Measurements from ENCODE around the gene EHD4.

EHD4 gene

DNA sequence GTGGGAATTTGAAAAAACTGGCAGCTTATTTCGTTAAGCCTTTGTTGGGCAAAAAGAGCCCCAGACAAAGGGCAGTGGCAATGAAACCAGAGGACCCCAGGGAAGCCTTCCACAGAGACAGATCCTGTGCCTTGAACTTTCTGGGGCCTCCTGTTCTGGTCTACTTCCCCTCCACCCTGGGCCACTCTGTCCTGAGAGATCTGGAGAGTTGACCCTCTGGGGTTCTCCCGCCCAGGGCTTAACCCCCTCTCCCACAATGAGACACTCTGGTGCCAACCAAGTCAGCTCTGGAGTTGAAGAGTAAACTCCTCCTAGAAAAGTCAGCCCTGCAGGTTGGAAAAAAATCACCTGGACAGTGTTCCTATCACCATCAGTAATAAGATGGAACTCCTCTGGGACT, 20.8 kb downstream of the EHD4 start:
- H3K9ac ChIP-seq (ENCODE audit: low read depth, low read length, poor library complexity, severe bottlenecking), result no peak overlapping the region
- no peaks in the 10 kb centered on the region for H3K27me3 ChIP-seq (ENCODE audit: insufficient read depth, low read length, poor library complexity, severe bottlenecking)
- no peaks in the 10 kb centered on the region for H3K79me2 ChIP-seq (ENCODE audit: insufficient read depth, low read length)
- H2AFZ ChIP-seq (ENCODE audit: low read length), result no peak overlapping the region
- H3K4me3 ChIP-seq (ENCODE audit: low read length, poor library complexity, severe bottlenecking), result no peak overlapping the region
- H3F3A ChIP-seq (ENCODE audit: low read depth), result no peaks in the 10 kb centered on the region
- no peaks in the 10 kb centered on the region for H4K20me1 ChIP-seq (ENCODE audit: insufficient read depth, low read length, poor library complexity, severe bottlenecking)
- H3K36me3 ChIP-seq (ENCODE audit: insufficient read depth, low read length), result peaks cover 3% of the 10 kb centered on the region; the same call in 1 of the 2 replicates
- no peaks in the 10 kb centered on the region for H3K9me2 ChIP-seq (replicated peaks; ENCODE audit: low read depth, low read length)
- no peaks in the 10 kb centered on the region for H3K9me3 ChIP-seq (ENCODE audit: insufficient read depth, low read depth, low read length)
- no peaks in the 10 kb centered on the region for H3K4me1 ChIP-seq (ENCODE audit: insufficient read depth, low read length, poor library complexity, severe bottlenecking)
- TF ChIP-seq, protein P1, sequence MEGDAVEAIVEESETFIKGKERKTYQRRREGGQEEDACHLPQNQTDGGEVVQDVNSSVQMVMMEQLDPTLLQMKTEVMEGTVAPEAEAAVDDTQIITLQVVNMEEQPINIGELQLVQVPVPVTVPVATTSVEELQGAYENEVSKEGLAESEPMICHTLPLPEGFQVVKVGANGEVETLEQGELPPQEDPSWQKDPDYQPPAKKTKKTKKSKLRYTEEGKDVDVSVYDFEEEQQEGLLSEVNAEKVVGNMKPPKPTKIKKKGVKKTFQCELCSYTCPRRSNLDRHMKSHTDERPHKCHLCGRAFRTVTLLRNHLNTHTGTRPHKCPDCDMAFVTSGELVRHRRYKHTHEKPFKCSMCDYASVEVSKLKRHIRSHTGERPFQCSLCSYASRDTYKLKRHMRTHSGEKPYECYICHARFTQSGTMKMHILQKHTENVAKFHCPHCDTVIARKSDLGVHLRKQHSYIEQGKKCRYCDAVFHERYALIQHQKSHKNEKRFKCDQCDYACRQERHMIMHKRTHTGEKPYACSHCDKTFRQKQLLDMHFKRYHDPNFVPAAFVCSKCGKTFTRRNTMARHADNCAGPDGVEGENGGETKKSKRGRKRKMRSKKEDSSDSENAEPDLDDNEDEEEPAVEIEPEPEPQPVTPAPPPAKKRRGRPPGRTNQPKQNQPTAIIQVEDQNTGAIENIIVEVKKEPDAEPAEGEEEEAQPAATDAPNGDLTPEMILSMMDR (conservative IDR thresholded peaks at IDR 0.05; ENCODE audit: low read length), result no peak
- no peak for TF ChIP-seq EZH2phosphoT487 (IDR thresholded peaks at IDR 0.05; ENCODE audit: borderline replicate concordance)
- no peak overlapping the region for H3K4me2 ChIP-seq (ENCODE audit: low read depth, low read length, poor library complexity, severe bottlenecking)

DNA sequence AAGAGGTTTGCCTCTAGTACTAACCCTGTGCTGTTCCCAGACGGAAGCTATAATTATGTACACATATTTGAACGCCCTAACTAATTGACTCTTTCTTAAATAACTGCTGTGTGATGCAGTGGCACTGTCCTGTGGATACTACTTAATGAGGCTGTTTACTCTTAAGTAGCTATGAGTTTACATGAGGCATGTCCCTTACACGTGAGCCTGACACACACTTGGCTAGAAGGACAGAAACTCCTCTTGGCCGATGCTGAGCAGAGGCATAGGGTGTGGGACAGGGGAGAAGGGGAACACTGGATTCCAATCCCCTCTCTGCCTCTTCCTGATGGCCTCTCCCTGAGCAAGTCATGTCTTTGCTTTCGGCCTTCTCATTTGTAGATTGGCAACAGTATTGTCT, 21.9 kb downstream of the EHD4 start:
- H3K9ac ChIP-seq (ENCODE audit: low read depth, low read length, poor library complexity, severe bottlenecking), result no peak overlapping the region

DNA sequence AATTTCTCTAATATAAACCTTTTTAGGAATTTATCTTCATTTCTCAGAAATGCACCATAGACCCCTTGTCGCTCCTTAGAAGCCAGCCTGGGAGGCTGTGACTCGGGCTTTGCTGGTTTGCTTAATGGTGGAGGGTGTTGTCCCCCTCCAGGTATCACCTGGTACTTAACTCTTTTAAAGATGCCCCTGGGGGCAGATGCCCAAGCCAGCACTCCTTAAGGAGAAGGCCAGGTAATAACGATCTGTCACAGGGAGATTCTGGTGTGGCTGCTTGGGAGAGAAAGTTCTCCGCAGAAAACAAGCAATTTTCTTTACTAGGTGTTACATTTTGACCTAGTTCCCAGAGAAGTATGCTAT, 22.3 kb downstream of the EHD4 start:
- Histone ChIP-seq H3K9ac (ENCODE audit: low read depth, low read length, poor library complexity, severe bottlenecking) (no peak overlapping the region), H3K9me2 (replicated peaks; ENCODE audit: low read depth, low read length) (no peaks in the 10 kb centered on the region), H3K9me3 (ENCODE audit: insufficient read depth, low read depth, low read length) (no peaks in the 10 kb centered on the region), H3K36me3 (ENCODE audit: insufficient read depth, low read length) (peaks cover 3% of the 10 kb centered on the region; the same call in 1 of the 2 replicates), H3K79me2 (ENCODE audit: insufficient read depth, low read length) (no peaks in the 10 kb centered on the region), H3K4me1 (ENCODE audit: insufficient read depth, low read length, poor library complexity, severe bottlenecking) (no peaks in the 10 kb centered on the region), H3K4me2 (ENCODE audit: low read depth, low read length, poor library complexity, severe bottlenecking) (no peak overlapping the region), H3K4me3 (ENCODE audit: low read length, poor library complexity, severe bottlenecking) (no peak overlapping the region), H3F3A (ENCODE audit: low read depth) (no peaks in the 10 kb centered on the region), H4K20me1 (ENCODE audit: insufficient read depth, low read length, poor library complexity, severe bottlenecking) (no peaks in the 10 kb centered on the region), H3K27me3 (ENCODE audit: insufficient read depth, low read length, poor library complexity, severe bottlenecking) (no peaks in the 10 kb centered on the region), H2AFZ (ENCODE audit: low read length) (no peak overlapping the region)
- no peak for TF ChIP-seq EZH2phosphoT487 (IDR thresholded peaks at IDR 0.05; ENCODE audit: borderline replicate concordance)
- TF ChIP-seq, protein P1 (conservative IDR thresholded peaks at IDR 0.05; ENCODE audit: low read length), result no peak

More for the DNA sequence above, 21.9 kb downstream of the EHD4 start:
- TF ChIP-seq EZH2phosphoT487 (IDR thresholded peaks at IDR 0.05; ENCODE audit: borderline replicate concordance), result no peak
- TF ChIP-seq, protein P1 (conservative IDR thresholded peaks at IDR 0.05; ENCODE audit: low read length), result no peak
- Histone ChIP-seq H3K79me2 (ENCODE audit: insufficient read depth, low read length) (no peaks in the 10 kb centered on the region), H3K4me1 (ENCODE audit: insufficient read depth, low read length, poor library complexity, severe bottlenecking) (no peaks in the 10 kb centered on the region), H3K4me3 (ENCODE audit: low read length, poor library complexity, severe bottlenecking) (no peak overlapping the region), H4K20me1 (ENCODE audit: insufficient read depth, low read length, poor library complexity, severe bottlenecking) (no peaks in the 10 kb centered on the region), H3K27me3 (ENCODE audit: insufficient read depth, low read length, poor library complexity, severe bottlenecking) (no peaks in the 10 kb centered on the region), H3K4me2 (ENCODE audit: low read depth, low read length, poor library complexity, severe bottlenecking) (no peak overlapping the region), H3K9me3 (ENCODE audit: insufficient read depth, low read depth, low read length) (no peaks in the 10 kb centered on the region), H3K36me3 (ENCODE audit: insufficient read depth, low read length) (peaks cover 3% of the 10 kb centered on the region; the same call in 1 of the 2 replicates), H3K9me2 (replicated peaks; ENCODE audit: low read depth, low read length) (no peaks in the 10 kb centered on the region), H3F3A (ENCODE audit: low read depth) (no peaks in the 10 kb centered on the region), H2AFZ (ENCODE audit: low read length) (no peak overlapping the region)

All from Loucy (cell line).